Measurements from ENCODE around the gene ROR1.

The ROR1 gene

DNA sequence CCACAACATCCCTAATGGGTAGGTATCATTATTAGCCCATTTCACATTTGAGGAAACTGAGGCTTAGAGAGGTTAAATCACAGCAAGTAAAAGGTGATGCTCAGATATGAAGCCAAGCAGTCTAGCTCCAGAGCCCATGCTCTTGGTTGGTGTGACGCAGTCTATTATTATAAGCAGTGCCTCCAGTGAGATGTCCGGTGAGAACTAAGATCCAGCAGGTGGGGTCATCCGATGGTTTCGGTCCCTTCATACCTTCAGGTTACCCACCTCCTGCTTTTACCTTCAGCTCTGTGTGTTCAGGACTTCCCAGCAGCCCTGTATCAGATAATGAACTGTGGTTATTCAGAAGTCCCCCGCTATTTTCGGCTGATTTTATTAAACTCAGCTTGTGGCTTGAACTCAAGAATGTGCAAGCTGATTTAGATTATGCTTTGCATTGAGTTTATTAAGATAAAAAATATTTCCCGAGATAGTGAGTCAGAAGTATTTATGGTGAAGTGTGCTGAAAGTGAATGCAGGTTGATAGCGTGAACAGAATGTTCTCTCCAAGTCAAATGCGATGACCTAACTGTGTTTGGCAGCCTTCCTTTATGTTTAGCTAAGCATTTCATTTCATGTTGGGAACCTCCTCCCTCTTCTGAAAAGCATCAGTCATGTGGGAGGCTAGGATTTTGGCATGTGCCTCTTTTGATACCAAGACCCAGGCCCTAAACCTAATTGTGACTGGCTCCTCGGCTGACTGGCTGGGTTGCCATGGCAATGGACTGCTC, 268.7 kb downstream of the ROR1 start:
- no peak for DNase-seq (ENCODE audit: low read depth)
- no peak overlapping the region for H3K4me3 ChIP-seq (ENCODE audit: low read depth, low read length)
- TF ChIP-seq, protein P1, sequence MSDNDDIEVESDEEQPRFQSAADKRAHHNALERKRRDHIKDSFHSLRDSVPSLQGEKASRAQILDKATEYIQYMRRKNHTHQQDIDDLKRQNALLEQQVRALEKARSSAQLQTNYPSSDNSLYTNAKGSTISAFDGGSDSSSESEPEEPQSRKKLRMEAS (IDR thresholded peaks at IDR 0.05; ENCODE audit: low read depth, low read length): no peak
- no peak for TF ChIP-seq CTCF (IDR thresholded peaks at IDR 0.05; ENCODE audit: low read depth, low read length)
- TF ChIP-seq POLR2A (IDR thresholded peaks at IDR 0.05; ENCODE audit: extremely low read depth, insufficient read length): no peak
- TF ChIP-seq MYC (IDR thresholded peaks at IDR 0.05; ENCODE audit: low read depth, low read length): no peak

DNA sequence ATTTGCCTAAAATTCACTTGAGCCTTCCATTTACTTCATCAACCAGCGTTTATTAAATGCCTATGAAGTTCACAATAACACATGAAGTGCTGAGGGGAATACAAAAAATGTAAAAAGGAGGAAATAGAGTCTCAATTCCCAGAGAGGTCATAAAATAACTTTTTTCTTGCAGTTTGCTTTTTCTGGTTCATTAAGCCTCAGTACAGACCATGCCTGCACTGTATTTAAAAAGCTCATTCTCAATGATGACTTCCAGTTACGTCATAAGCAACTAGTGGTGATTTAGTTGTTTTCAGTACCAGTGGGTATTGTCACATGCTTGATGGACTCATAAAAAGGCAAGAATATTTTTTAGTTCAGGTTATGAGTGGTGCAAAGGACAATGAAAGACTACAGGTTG, 269.5 kb downstream of the ROR1 start:
- no peak for TF ChIP-seq POLR2A (IDR thresholded peaks at IDR 0.05; ENCODE audit: extremely low read depth, insufficient read length)
- TF ChIP-seq, protein P1 (IDR thresholded peaks at IDR 0.05; ENCODE audit: low read depth, low read length): no peak
- TF ChIP-seq MYC (IDR thresholded peaks at IDR 0.05; ENCODE audit: low read depth, low read length): no peak
- no peak for TF ChIP-seq CTCF (IDR thresholded peaks at IDR 0.05; ENCODE audit: low read depth, low read length)
- H3K4me3 ChIP-seq (ENCODE audit: low read depth, low read length): no peak overlapping the region
- DNase-seq (ENCODE audit: low read depth): no peak

GRCh38 chr1:64043976-64044375, 270.2 kb downstream of the ROR1 start:
- no peak for DNase-seq (ENCODE audit: low read depth)
- H3K4me3 ChIP-seq (ENCODE audit: low read depth, low read length): no peak overlapping the region
- TF ChIP-seq POLR2A (IDR thresholded peaks at IDR 0.05; ENCODE audit: extremely low read depth, insufficient read length) (no peak), CTCF (IDR thresholded peaks at IDR 0.05; ENCODE audit: low read depth, low read length) (no peak), MYC (IDR thresholded peaks at IDR 0.05; ENCODE audit: low read depth, low read length) (no peak)
- TF ChIP-seq, protein P1 (IDR thresholded peaks at IDR 0.05; ENCODE audit: low read depth, low read length): no peak

DNA sequence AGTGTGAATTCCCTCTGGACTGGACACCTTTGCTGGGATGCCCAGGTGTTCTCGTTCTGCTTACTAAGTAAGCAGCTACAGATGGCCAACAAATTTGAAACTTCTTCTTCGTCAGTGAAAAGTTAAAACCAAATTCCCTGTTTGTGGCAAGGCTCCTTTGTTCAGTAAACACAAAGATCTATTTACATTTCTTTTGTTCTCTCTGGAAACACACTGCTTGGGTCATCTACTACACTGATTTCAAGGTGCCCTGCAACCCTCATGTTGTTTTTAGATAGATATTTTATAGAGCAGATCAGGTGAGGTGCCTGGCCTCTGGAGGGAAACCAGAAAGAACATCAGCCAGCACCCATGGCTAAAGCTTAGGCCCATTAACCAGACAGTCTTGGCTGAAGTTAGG, 272.4 kb downstream of the ROR1 start:
- no peak for DNase-seq (ENCODE audit: low read depth)
- no peak overlapping the region for H3K4me3 ChIP-seq (ENCODE audit: low read depth, low read length)

DNA sequence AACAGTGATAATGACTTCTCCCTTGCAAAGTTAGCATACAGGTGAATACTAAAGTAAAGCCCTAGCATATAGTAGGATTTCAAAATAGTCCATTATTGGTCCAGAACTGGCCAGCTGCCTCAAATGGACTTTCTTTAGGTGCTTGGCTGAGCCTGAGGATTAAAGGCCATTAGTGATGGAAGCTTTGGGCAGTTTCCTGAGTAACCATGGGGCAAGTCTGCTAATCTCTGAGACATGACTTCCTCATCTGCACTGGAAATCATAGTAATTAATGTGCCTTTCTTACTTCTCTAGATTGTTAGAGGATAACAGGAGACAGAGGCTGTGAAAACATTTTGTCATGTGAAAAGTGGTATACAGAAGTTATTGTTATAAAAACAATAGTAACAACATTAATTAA, 273.1 kb downstream of the ROR1 start:
- no peak for DNase-seq (ENCODE audit: low read depth)
- H3K4me3 ChIP-seq (ENCODE audit: low read depth, low read length): no peak overlapping the region
- TF ChIP-seq POLR2A (IDR thresholded peaks at IDR 0.05; ENCODE audit: extremely low read depth, insufficient read length): no peak
- no peak for TF ChIP-seq CTCF (IDR thresholded peaks at IDR 0.05; ENCODE audit: low read depth, low read length)
- TF ChIP-seq MYC (IDR thresholded peaks at IDR 0.05; ENCODE audit: low read depth, low read length): no peak
- TF ChIP-seq, protein P1 (IDR thresholded peaks at IDR 0.05; ENCODE audit: low read depth, low read length): no peak

More for the DNA sequence above, 272.4 kb downstream of the ROR1 start:
- TF ChIP-seq POLR2A (IDR thresholded peaks at IDR 0.05; ENCODE audit: extremely low read depth, insufficient read length) (no peak), MYC (IDR thresholded peaks at IDR 0.05; ENCODE audit: low read depth, low read length) (no peak), CTCF (IDR thresholded peaks at IDR 0.05; ENCODE audit: low read depth, low read length) (no peak)
- TF ChIP-seq, protein P1 (IDR thresholded peaks at IDR 0.05; ENCODE audit: low read depth, low read length): no peak
